GM12878 (cell line): ENCODE results near the gene SLC35F6. TPM values are rescaled to one million over a fixed set of nuclear protein-coding genes. Genes with fewer than 3 reads are reported as not detected.

Experiments
- ATAC-seq: fragments of 200-7000 bp; cut with Tn5 transposase; 3 replicates; pipeline ENCODE4 v1.9.1; 2020; ENCODE audit warnings: mild to moderate bottlenecking, moderate library complexity
- BruUV-seq: library from RNA; stranded (reverse); fragments of 400-500 nt; replicated peaks from 2 replicates; lab custom pipeline; 2021; lab: Mats Ljungman, UMichigan
- CTCF ChIA-PET: fragments of 300-600 bp; sonication (Branson Sonifier 250); formaldehyde crosslinking; extraction: SDS; loops from one replicate; lab custom pipeline; 2021; ENCODE audit warnings: inconsistent platforms; lab: Yijun Ruan, JAX
- POLR2A ChIA-PET: fragments of 350-600 bp; formaldehyde crosslinking; extraction: SDS; loops from one replicate; lab custom pipeline; 2021; ENCODE audit warnings: inconsistent platforms; lab: Charles Lee
- RAD21 ChIA-PET: fragments of 300-600 bp; sonication (Branson Sonifier 250); formaldehyde crosslinking; loops from one replicate; lab custom pipeline; 2023; ENCODE audit warnings: antibody characterized with exemption; ENCODE audit not compliant: unreplicated experiment; lab: Charles Lee
- SMC1A ChIA-PET: fragments of 300-600 bp; sonication (Branson Sonifier 250); formaldehyde crosslinking; loops from one replicate; lab custom pipeline; 2023; ENCODE audit not compliant: unreplicated experiment, uncharacterized antibody; lab: Charles Lee
- DNase-seq: peaks from one replicate; pipeline ENCODE4 v3.0.0-alpha.2; 2011; ENCODE audit warnings: low read depth, low spot score
- FAIRE-seq: peaks from 3 replicates; lab custom pipeline; 2011; peaks lifted over from hg19 to GRCh38; lab: Jason Lieb, UNC
- H2AFZ ChIP-seq: 2 replicates; pipeline ENCODE4 v1.6.0; 2011; ENCODE audit warnings: low read depth, low read length, control low read depth; ENCODE audit not compliant: control insufficient read depth
- H3K27ac ChIP-seq: 2 replicates; pipeline ENCODE4 v1.5.1; 2011; ENCODE audit warnings: control low read depth; ENCODE audit not compliant: control insufficient read depth, insufficient read depth
- H3K27me3 ChIP-seq, 2 experiments: replicated peaks in 1 of 2; 2 replicates each; pipeline versions ENCODE4 v1.6.0 to v1.6.1; 2011; ENCODE audit warnings: low read length in 1 of 2; ENCODE audit not compliant: control insufficient read depth in 2 of 2, insufficient read depth in 2 of 2
- H3K36me3 ChIP-seq, 2 experiments: 2 replicates each; pipeline ENCODE4 v1.5.1; 2011; ENCODE audit warnings: low read length in 1 of 2; ENCODE audit not compliant: control insufficient read depth in 2 of 2, insufficient read depth in 2 of 2
- H3K4me1 ChIP-seq: 2 replicates; pipeline ENCODE4 v1.6.1; 2011; ENCODE audit warnings: mild to moderate bottlenecking, low read length, moderate library complexity, mixed read lengths; ENCODE audit not compliant: control insufficient read depth, insufficient read depth
- H3K4me2 ChIP-seq: 2 replicates; pipeline ENCODE4 v1.6.0; 2011; ENCODE audit warnings: control low read depth; ENCODE audit not compliant: control insufficient read depth, insufficient read depth
- H3K4me3 ChIP-seq: fragments of 200-600 bp; sonication (generic); 2 replicates; pipeline ENCODE4 v1.5.1; 2016
- H3K79me2 ChIP-seq: 2 replicates; pipeline ENCODE4 v1.6.0; 2011; ENCODE audit warnings: low read length; ENCODE audit not compliant: control insufficient read depth, insufficient read depth
- H3K9ac ChIP-seq: 2 replicates; pipeline ENCODE4 v1.8.0; 2011; ENCODE audit warnings: low read length, control low read depth, mixed read lengths; ENCODE audit not compliant: control insufficient read depth, insufficient read depth
- H3K9me3 ChIP-seq: replicated peaks from 3 replicates; pipeline ENCODE4 v1.5.1; 2011; ENCODE audit warnings: mild to moderate bottlenecking, low read length; ENCODE audit not compliant: control insufficient read depth, insufficient read depth
- H4K20me1 ChIP-seq: 2 replicates; pipeline ENCODE4 v1.6.0; 2011; ENCODE audit not compliant: control insufficient read depth, insufficient read depth
- CBX5 ChIP-seq: sonication (generic); IDR thresholded peaks from 2 replicates; pipeline ENCODE4 v1.6.1; 2016; ENCODE audit warnings: low read depth, moderate library complexity, mild to moderate bottlenecking, inconsistent platforms
- CHD4 ChIP-seq: fragments of 200-600 bp; sonication (generic); IDR thresholded peaks from 2 replicates; pipeline ENCODE4 v1.6.1; 2016; ENCODE audit warnings: mild to moderate bottlenecking
- EP300 ChIP-seq, 2 experiments: fragments of 150-350 bp in 1 of 2; IDR thresholded peaks; 2 replicates each; pipeline ENCODE4 v1.6.1; 2011 to 2012; ENCODE audit warnings: low read depth in 2 of 2, low read length in 2 of 2, borderline replicate concordance in 1 of 2, improper control_type of control experiment in 1 of 2, inconsistent platforms in 1 of 2; ENCODE audit not compliant: control insufficient read depth in 1 of 2
- EZH2 ChIP-seq: IDR thresholded peaks from 2 replicates; pipeline ENCODE4 v1.6.1; 2012; ENCODE audit warnings: low read depth, mild to moderate bottlenecking, control low read depth, inconsistent platforms, low read length, borderline replicate concordance; ENCODE audit not compliant: control insufficient read depth
- HDAC6 ChIP-seq: fragments of 200-600 bp; sonication (generic); IDR thresholded peaks from one replicate; pipeline ENCODE4 v1.8.0; 2017; ENCODE audit warnings: antibody characterized with exemption; ENCODE audit not compliant: unreplicated experiment
- IRF4 ChIP-seq: IDR thresholded peaks from 2 replicates; pipeline ENCODE4 v1.6.1; 2011; ENCODE audit warnings: low read depth, low read length
- JUND ChIP-seq: IDR thresholded peaks from 2 replicates; pipeline ENCODE4 v1.6.1; 2012; ENCODE audit warnings: low read depth, mild to moderate bottlenecking, low read length, improper control_type of control experiment, moderate library complexity
- KLF5 ChIP-seq: fragments of 450-650 bp; IDR thresholded peaks from 2 replicates; pipeline ENCODE4 v1.6.1; 2014; ENCODE audit warnings: mild to moderate bottlenecking; ENCODE audit not compliant: partially characterized antibody
- MEF2B ChIP-seq: fragments of 450-650 bp; IDR thresholded peaks from 2 replicates; pipeline ENCODE4 v1.6.1; 2018; ENCODE audit warnings: mild to moderate bottlenecking, moderate library complexity; ENCODE audit not compliant: partially characterized antibody, poor library complexity, severe bottlenecking
- MTA3 ChIP-seq: IDR thresholded peaks from 2 replicates; pipeline ENCODE4 v1.6.1; 2012; ENCODE audit warnings: low read length, inconsistent platforms, borderline replicate concordance
- SMAD1 ChIP-seq: fragments of 450-650 bp; IDR thresholded peaks from 2 replicates; pipeline ENCODE4 v1.6.1; 2018; ENCODE audit warnings: mild to moderate bottlenecking, low read depth; ENCODE audit not compliant: partially characterized antibody
- TCF7 ChIP-seq: IDR thresholded peaks from 2 replicates; pipeline ENCODE4 v1.6.1; 2014; ENCODE audit warnings: antibody characterized with exemption, borderline replicate concordance
- ZBED1 ChIP-seq: IDR thresholded peaks from 2 replicates; pipeline ENCODE4 v1.6.1; 2016; ENCODE audit warnings: borderline replicate concordance
- ZNF274 ChIP-seq: IDR thresholded peaks from one replicate; pipeline ENCODE4 v1.8.0; 2011; ENCODE audit not compliant: insufficient read length, insufficient read depth
- WGBS: methylation state at CpG from one replicate; pipeline ENCODE4 v1.1.6; 2016; ENCODE audit warnings: low lambda C conversion rate; ENCODE audit not compliant: insufficient replicate concordance, insufficient coverage; ENCODE audit errors: missing lambda C conversion rate; 5-methylcytosine and 5-hydroxymethylcytosine counted together
- in situ Hi-C: fragments of 300-500 bp; cut with MboI; formaldehyde crosslinking; loops from 9 replicates; pipeline ENCODE4 v1.14.3; 2018; ENCODE audit warnings: mixed read lengths
- intact Hi-C: fragments of 100-400 bp; cut with micrococcal nuclease; formaldehyde crosslinking; loops from one replicate; pipeline ENCODE4 v1.14.2; 2022; ENCODE audit not compliant: unreplicated experiment
- polyA plus RNA-seq, 11 experiments: library from polyadenylated mRNA; depleted of rRNA in 4 of 11; unstranded in 6 of 11; stranded (reverse) in 5 of 11; fragments of >200 nt; fragmentation: Nextera tagmentation in 4 of 11; fragmentation: Illumina TruSeq in 1 of 11; extraction: Ambion mirVana in 4 of 11; extraction: Trizol in 1 of 11; gene quantifications; 1 replicate in 1 of 11; 2 replicates in 10 of 11; pipeline versions ENCODE4 v1.2.1 to v1.2.3, GENCODE V29; 2011 to 2016; ENCODE audit warnings: inconsistent platforms in 2 of 11, missing spikeins in 2 of 11, low read depth in 1 of 11
- total RNA-seq, 4 experiments: library from RNA; depleted of rRNA in 3 of 4; stranded (reverse); fragments of >200 nt in 3 of 4; fragmentation: Illumina TruSeq in 1 of 4; extraction: Trizol in 1 of 4; gene quantifications; 2 replicates each; pipeline versions ENCODE4 v1.2.1 to v1.2.3, GENCODE V29; 2013 to 2021
- TF ChIP-seq, protein P1 (sequence below): fragments of 450-650 bp; IDR thresholded peaks from 2 replicates; pipeline ENCODE4 v1.6.1; 2017; ENCODE audit warnings: borderline replicate concordance
- TF ChIP-seq, protein P2 (sequence below): fragments of 450-650 bp; IDR thresholded peaks from 2 replicates; pipeline ENCODE4 v1.6.1; 2017; ENCODE audit warnings: mild to moderate bottlenecking, moderate library complexity
- TF ChIP-seq, protein P3 (sequence below): IDR thresholded peaks from 2 replicates; pipeline ENCODE4 v1.6.1; 2011; ENCODE audit warnings: mild to moderate bottlenecking, low read depth, low read length, moderate library complexity; ENCODE audit not compliant: insufficient replicate concordance
- TF ChIP-seq, protein P4 (sequence below): fragments of 450-650 bp; IDR thresholded peaks from 2 replicates; pipeline ENCODE4 v1.6.1; 2014; ENCODE audit warnings: mild to moderate bottlenecking

SLC35F6 gene
- total and polyA plus RNA-seq, 10 of the 15 experiments (the other 5 are each of a cell fraction or from before 2014, with no cell fraction given): 4.0 to 10.5 (median 8.0) TPM

DNA sequence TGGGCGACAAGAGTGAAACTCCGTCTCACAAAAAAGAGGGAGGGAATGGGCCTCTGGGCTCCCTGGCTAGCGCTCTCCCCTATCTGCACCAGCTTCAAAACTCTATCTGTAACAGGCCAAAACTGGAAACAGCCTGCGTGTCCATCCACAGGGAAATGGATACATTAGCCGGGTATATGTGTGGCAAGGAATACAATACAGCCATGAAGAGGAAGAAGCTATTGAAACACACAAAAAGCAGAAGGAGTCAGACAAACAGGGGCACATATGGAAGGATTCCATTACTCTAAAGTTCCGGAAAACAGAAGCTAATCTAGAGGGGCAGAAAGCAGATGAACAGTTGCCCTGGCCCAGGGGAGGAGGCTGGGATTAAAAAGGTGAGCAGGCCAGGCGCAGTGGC is 24.6 kb upstream of the SLC35F6 start:
- FAIRE-seq (no peak), ATAC-seq (no peak), DNase-seq (no peak)
- no peaks in the 10 kb centered on the region for H3K27me3 ChIP-seq
- ChIA-PET RAD21 (no interaction called here), SMC1A (no interaction called here), CTCF (interaction anchor here (1.0 to 1.4 kb wide), 2 partner anchors 134 to 135 kb away, joined by 3 to 6 read pairs; no protein-coding TSS in a partner anchor), POLR2A (no interaction called here)
- H3K27ac ChIP-seq: no peak overlapping the region
- in situ Hi-C loops (no loop called here), intact Hi-C loops (no loop called here)
- H3K4me2 ChIP-seq: no peak overlapping the region
- no peak overlapping the region for H3K9ac ChIP-seq
- H2AFZ ChIP-seq: no peak overlapping the region
- no peaks in the 10 kb centered on the region; the same call in 1 of the 2 replicates for H3K4me1 ChIP-seq
- H3K9me3 ChIP-seq: no peaks in the 10 kb centered on the region
- H3K4me3 ChIP-seq: no peak overlapping the region
- no peaks in the 10 kb centered on the region for H3K36me3 ChIP-seq
- no peaks in the 10 kb centered on the region for H3K79me2 ChIP-seq
- WGBS: 58% methylated on average over 7 of the region's 7 CpGs
- no TSS peak for BruUV-seq
- H4K20me1 ChIP-seq: no peaks in the 10 kb centered on the region; the same call in 1 of the 2 replicates
- no peak for TF ChIP-seq HDAC6
- no peak for TF ChIP-seq JUND
- no peak for TF ChIP-seq EP300 (IDR thresholded peaks at IDR 0.05; ENCODE audit: borderline replicate concordance in 1 of 2, control insufficient read depth in 1 of 2, low read depth in 2 of 2, low read length in 2 of 2)
- TF ChIP-seq, protein P1, sequence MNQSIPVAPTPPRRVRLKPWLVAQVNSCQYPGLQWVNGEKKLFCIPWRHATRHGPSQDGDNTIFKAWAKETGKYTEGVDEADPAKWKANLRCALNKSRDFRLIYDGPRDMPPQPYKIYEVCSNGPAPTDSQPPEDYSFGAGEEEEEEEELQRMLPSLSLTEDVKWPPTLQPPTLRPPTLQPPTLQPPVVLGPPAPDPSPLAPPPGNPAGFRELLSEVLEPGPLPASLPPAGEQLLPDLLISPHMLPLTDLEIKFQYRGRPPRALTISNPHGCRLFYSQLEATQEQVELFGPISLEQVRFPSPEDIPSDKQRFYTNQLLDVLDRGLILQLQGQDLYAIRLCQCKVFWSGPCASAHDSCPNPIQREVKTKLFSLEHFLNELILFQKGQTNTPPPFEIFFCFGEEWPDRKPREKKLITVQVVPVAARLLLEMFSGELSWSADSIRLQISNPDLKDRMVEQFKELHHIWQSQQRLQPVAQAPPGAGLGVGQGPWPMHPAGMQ: no peak
- TF ChIP-seq CBX5: no peak
- no peak for TF ChIP-seq MTA3
- no peak for TF ChIP-seq CHD4
- TF ChIP-seq, protein P2, sequence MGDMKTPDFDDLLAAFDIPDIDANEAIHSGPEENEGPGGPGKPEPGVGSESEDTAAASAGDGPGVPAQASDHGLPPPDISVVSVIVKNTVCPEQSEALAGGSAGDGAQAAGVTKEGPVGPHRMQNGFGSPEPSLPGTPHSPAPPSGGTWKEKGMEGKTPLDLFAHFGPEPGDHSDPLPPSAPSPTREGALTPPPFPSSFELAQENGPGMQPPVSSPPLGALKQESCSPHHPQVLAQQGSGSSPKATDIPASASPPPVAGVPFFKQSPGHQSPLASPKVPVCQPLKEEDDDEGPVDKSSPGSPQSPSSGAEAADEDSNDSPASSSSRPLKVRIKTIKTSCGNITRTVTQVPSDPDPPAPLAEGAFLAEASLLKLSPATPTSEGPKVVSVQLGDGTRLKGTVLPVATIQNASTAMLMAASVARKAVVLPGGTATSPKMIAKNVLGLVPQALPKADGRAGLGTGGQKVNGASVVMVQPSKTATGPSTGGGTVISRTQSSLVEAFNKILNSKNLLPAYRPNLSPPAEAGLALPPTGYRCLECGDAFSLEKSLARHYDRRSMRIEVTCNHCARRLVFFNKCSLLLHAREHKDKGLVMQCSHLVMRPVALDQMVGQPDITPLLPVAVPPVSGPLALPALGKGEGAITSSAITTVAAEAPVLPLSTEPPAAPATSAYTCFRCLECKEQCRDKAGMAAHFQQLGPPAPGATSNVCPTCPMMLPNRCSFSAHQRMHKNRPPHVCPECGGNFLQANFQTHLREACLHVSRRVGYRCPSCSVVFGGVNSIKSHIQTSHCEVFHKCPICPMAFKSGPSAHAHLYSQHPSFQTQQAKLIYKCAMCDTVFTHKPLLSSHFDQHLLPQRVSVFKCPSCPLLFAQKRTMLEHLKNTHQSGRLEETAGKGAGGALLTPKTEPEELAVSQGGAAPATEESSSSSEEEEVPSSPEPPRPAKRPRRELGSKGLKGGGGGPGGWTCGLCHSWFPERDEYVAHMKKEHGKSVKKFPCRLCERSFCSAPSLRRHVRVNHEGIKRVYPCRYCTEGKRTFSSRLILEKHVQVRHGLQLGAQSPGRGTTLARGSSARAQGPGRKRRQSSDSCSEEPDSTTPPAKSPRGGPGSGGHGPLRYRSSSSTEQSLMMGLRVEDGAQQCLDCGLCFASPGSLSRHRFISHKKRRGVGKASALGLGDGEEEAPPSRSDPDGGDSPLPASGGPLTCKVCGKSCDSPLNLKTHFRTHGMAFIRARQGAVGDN: no peak
- TF ChIP-seq KLF5: no peak
- no peak for TF ChIP-seq EZH2
- TF ChIP-seq MEF2B: no peak
- no peak for TF ChIP-seq ZBED1
- no peak for TF ChIP-seq SMAD1
- TF ChIP-seq IRF4: no peak
- no peak for TF ChIP-seq ZNF274
- TF ChIP-seq, protein P3, sequence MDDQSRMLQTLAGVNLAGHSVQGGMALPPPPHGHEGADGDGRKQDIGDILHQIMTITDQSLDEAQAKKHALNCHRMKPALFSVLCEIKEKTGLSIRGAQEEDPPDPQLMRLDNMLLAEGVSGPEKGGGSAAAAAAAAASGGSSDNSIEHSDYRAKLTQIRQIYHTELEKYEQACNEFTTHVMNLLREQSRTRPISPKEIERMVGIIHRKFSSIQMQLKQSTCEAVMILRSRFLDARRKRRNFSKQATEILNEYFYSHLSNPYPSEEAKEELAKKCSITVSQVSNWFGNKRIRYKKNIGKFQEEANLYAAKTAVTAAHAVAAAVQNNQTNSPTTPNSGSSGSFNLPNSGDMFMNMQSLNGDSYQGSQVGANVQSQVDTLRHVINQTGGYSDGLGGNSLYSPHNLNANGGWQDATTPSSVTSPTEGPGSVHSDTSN: no peak
- TF ChIP-seq, protein P4, sequence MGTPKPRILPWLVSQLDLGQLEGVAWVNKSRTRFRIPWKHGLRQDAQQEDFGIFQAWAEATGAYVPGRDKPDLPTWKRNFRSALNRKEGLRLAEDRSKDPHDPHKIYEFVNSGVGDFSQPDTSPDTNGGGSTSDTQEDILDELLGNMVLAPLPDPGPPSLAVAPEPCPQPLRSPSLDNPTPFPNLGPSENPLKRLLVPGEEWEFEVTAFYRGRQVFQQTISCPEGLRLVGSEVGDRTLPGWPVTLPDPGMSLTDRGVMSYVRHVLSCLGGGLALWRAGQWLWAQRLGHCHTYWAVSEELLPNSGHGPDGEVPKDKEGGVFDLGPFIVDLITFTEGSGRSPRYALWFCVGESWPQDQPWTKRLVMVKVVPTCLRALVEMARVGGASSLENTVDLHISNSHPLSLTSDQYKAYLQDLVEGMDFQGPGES: no peak
- no peak for TF ChIP-seq TCF7
